PFSK-1 (cell line): ENCODE data around the gene ELF2.

ENCODE experiments used
- POLR2AphosphoS5 ChIP-seq: IDR thresholded peaks from 2 replicates; pipeline ENCODE4 v1.6.1; 2012; ENCODE audit warnings: low read depth, mild to moderate bottlenecking, control low read depth, low read length, moderate library complexity
- SIN3A ChIP-seq: IDR thresholded peaks from 2 replicates; pipeline ENCODE4 v1.6.1; 2012; ENCODE audit warnings: mild to moderate bottlenecking, low read length, moderate library complexity, borderline replicate concordance; ENCODE audit not compliant: insufficient read depth

DNA sequence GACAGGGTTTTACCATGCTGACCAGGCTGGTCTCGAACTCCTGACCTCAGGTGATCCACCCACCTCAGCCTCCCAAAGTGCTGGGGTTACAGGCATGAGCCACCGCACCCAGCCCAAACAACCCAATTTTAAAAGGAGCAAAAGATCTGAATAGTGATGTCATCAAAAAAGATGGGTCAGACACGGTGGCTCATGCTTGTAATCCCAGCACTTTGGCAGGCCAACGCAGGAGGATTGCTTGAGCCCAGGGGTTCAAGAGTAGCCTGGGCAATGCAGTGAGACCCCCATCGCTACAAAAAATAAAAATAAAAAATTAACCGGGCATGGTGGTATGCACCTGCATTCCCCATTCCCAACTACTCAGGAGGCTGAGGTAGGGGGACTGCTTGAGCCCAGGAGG is 6.1 kb downstream of the ELF2 start:
- TF ChIP-seq POLR2AphosphoS5 (no peak), SIN3A (no peak)
